Heart right ventricle (tissue), 16 donors: Measurements from ENCODE around the gene PHACTR3. TPM values are rescaled to one million over a fixed set of nuclear protein-coding genes. Genes with fewer than 3 reads are reported as not detected.

Source experiments
- ATAC-seq, 8 donors: fragments of 200-7000 bp; cut with Tn5 transposase; one replicate each; pipeline ENCODE4 v1.9.1; 2020; ENCODE audit warnings: mild to moderate bottlenecking in 8 of 8, moderate library complexity in 8 of 8, moderate number of reproducible peaks in 1 of 8
- DNase-seq, 2 donors: peaks; one replicate each; pipeline ENCODE4 v3.0.0-alpha.2; 2020
- H3K27ac ChIP-seq, 10 donors: fragments of 200-600 bp; sonication (generic) in 2 of 10; one replicate each; pipeline versions ENCODE4 v1.5.0 to v1.8.0; 2020 to 2022; ENCODE audit warnings: mild to moderate bottlenecking in 3 of 10
- H3K27me3 ChIP-seq, 7 donors: fragments of 200-600 bp; one replicate each; pipeline ENCODE4 v1.8.0; 2021 to 2022; ENCODE audit warnings: mild to moderate bottlenecking in 2 of 7
- H3K36me3 ChIP-seq, 9 donors: fragments of 200-600 bp; sonication (generic) in 1 of 9; one replicate each; pipeline versions ENCODE4 v1.5.0 to v1.8.0; 2020 to 2022; ENCODE audit warnings: mild to moderate bottlenecking in 2 of 9
- H3K4me1 ChIP-seq, 9 donors: fragments of 200-600 bp; sonication (generic) in 1 of 9; one replicate each; pipeline versions ENCODE4 v1.5.0 to v1.8.0; 2020 to 2022; ENCODE audit warnings: mild to moderate bottlenecking in 4 of 9
- H3K4me3 ChIP-seq, 10 donors: fragments of 200-600 bp; sonication (generic) in 2 of 10; one replicate each; pipeline versions ENCODE4 v1.5.0 to v1.8.0; 2020 to 2022; ENCODE audit warnings: mild to moderate bottlenecking in 7 of 10, moderate library complexity in 2 of 10
- H3K9me3 ChIP-seq, 11 donors: fragments of 200-600 bp in 10 of 11; sonication (generic) in 2 of 11; one replicate each; pipeline versions ENCODE4 v1.5.0 to v1.8.0; 2013 to 2022; ENCODE audit warnings: mild to moderate bottlenecking in 2 of 11, control low read depth in 1 of 11, moderate library complexity in 1 of 11
- whole genome bisulfite sequencing, 2 donors: extraction: QIAGEN DNeasy Blood & Tissue Kit; methylation state at CpG; one replicate each; pipeline ENCODE4 v1.1.7; 2013; ENCODE audit warnings: inconsistent platforms in 1 of 2; 5-methylcytosine and 5-hydroxymethylcytosine counted together
- intact Hi-C, 10 donors: fragments of 100-400 bp; cut with DNase I; formaldehyde crosslinking; loops; one replicate each; pipeline versions ENCODE4 v1.11.1 to v1.14.2; 2022
- polyA plus RNA-seq, 2 donors: library from polyadenylated mRNA; stranded (reverse); fragments of 200-250 nt; gene quantifications; one replicate each; pipeline ENCODE4 v1.2.3, GENCODE V29; 2013
- total RNA-seq, 10 donors: library from RNA; stranded (reverse); fragmentation: NEBNext Ultra II Directional in 3 of 10; extraction: Animal tissue kit (Norgen Biotek cat#: 25700) in 3 of 10; gene quantifications; one replicate each; pipeline versions ENCODE4 v1.2.1 to v1.2.4, GENCODE V29; 2021 to 2023
- TF ChIP-seq, protein P1 (sequence below), 9 donors: fragments of 200-600 bp; sonication (generic) in 2 of 9; IDR thresholded peaks; one replicate each; pipeline versions ENCODE4 v1.5.0 to v1.8.0; 2021 to 2022; ENCODE audit warnings: antibody characterized with exemption in 9 of 9, mild to moderate bottlenecking in 5 of 9, moderate library complexity in 1 of 9
- donor health status: Arrhythmogenic right ventricular cardiomyopathy.
- donor health status: ischemic (EF 13 %, LVEDD 7.1; RV severe dilation, severe dysfunction).
- donor health status: healthy with polysubstance abuse.
- donor health status: DM: no; HTN: yes; CAD: no.
- donor health status: DM: no; HTN: no; CAD: no.
- donor health status: ischemic (EF 25% LVEDD 6.9; RV normal size, moderate dysfunction).
- donor health status: ischemic (EF 25% LVEDD 5.7; RV mildly dilated, moderate dysfunction).
- donor health status: healthy.
- donor health status: DM: yes; HTN: yes; CAD: no.
- donor health status: Ischemic cardiomyopathy.
- donor health status: ischemic (EF 35%, LVEDD 5.7; RV mildly dilated, moderate dysfunction).
- donor health status: nonischemic (EF 11% LVEDD 7.7; RV severe dilation, severe dysfunction).
- donor health status: DM: yes; HTN: yes; CAD: no.
- donor health status: PGD.
- donor health status: ischemic (EF 29% LVEDD 5.4; RV normal size, mild dysfunction).
- donor health status: nonischemic (EF 23%, LVEDD 6.1; RV moderate dilation, normal function).

The PHACTR3 gene
- total and polyA plus RNA-seq, 12 donors, result 0.51 to 24.1 (median 3.7) TPM

DNA sequence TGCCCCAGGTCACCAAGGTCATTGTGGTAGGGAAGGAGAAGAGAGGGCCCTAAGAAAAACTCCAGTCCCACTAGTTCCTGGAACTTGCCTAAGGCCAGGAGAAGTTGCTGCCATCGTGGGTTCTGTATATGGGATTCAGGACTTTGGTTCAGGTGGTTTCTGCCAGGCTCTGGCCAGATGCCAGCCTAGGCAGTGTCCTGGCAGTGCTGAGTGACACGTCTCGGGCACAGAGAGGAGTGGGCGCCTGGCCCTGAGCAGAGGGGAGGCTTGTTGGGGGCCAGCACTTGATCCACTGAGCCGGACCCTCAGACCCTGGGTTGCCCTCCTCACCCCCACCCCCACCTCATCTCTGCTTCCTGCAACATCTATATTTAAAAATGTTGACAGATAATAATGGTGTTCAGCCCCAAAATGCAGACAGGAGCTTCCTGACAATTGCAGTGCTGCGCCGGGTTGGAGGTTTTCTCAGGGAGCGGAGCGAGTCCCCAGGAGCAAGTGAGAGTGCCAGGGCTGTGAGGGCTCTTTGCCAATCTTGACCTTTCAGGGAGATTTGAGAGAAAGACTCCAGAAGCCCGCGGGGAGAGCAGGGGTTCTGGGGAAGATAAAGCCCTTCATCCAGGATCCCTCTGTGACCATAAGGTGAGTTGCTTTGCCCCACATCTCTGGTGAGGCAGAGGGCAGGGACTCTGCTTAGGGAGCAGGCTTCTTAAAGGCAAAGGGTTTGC lies 71.9 kb downstream of the PHACTR3 start:
- TF ChIP-seq, protein P1, sequence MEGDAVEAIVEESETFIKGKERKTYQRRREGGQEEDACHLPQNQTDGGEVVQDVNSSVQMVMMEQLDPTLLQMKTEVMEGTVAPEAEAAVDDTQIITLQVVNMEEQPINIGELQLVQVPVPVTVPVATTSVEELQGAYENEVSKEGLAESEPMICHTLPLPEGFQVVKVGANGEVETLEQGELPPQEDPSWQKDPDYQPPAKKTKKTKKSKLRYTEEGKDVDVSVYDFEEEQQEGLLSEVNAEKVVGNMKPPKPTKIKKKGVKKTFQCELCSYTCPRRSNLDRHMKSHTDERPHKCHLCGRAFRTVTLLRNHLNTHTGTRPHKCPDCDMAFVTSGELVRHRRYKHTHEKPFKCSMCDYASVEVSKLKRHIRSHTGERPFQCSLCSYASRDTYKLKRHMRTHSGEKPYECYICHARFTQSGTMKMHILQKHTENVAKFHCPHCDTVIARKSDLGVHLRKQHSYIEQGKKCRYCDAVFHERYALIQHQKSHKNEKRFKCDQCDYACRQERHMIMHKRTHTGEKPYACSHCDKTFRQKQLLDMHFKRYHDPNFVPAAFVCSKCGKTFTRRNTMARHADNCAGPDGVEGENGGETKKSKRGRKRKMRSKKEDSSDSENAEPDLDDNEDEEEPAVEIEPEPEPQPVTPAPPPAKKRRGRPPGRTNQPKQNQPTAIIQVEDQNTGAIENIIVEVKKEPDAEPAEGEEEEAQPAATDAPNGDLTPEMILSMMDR (IDR thresholded peaks at IDR 0.05), result no peak
- Histone ChIP-seq H3K36me3 (no peaks in the 10 kb centered on the region), H3K27ac (no peak overlapping the region), H3K4me1 (peaks cover 0 to 18% (median 0%) of the 10 kb centered on the region in 9 donors), H3K4me3 (no peak overlapping the region), H3K9me3 (no peaks in the 10 kb centered on the region), H3K27me3 (peaks cover 0 to 46% (median 18%) of the 10 kb centered on the region in 7 donors)
- DNase-seq (no peak), ATAC-seq (peak in 4 of 8 donors; percentile 26 to 63 (median 44))
- WGBS, 2 donors, result 54 to 57% methylated on average over 11 of the region's 11 CpGs
- intact Hi-C loops, result no loop called here

DNA sequence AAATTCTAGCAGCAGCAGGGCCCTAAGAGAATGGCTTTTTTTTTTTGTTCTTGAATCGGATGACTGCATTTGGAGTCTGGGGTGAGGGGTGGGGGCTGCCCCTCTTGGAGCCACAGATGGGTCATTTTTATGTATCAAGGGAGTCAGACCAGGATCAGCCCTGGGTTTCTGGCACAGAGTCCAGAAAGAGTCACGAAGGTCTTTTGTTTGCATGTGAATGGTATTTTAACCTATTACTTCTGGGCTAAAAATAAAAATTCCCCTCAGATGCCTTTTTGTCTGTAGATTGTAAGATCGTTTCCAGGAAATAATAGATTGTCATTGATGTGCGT lies 72.5 kb downstream of the PHACTR3 start:
- TF ChIP-seq, protein P1 (IDR thresholded peaks at IDR 0.05), result no peak
- Histone ChIP-seq H3K27me3 (peaks cover 0 to 43% (median 14%) of the 10 kb centered on the region in 7 donors), H3K4me3 (no peak overlapping the region), H3K4me1 (peaks cover 0 to 18% (median 0%) of the 10 kb centered on the region in 9 donors), H3K27ac (no peak overlapping the region), H3K36me3 (no peaks in the 10 kb centered on the region), H3K9me3 (no peaks in the 10 kb centered on the region)
- intact Hi-C loops, result no loop called here
- WGBS, 2 donors, result 29% methylated on average over 4 of the region's 4 CpGs
- ATAC-seq (no peak), DNase-seq (no peak)

DNA sequence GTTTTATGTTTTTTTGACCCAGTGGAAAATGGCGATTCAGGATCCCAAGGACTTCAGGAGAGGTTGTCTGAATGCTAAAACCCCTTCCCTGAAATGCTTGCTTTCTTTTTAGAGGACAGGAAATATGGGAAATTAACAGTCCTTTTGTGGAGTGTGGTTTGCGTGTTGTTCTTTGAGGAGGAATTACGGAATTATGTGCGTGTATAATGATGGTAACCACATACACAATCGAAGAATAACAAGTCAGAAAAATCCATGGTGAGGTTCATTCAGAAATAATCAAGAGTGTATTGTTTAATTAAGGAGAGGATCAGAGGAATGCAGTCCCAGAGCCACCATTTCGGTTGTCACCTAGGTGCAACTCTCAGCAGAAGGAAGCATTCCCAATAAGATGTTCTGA lies 73.2 kb downstream of the PHACTR3 start:
- intact Hi-C loops, result no loop called here
- Histone ChIP-seq H3K36me3 (no peaks in the 10 kb centered on the region), H3K4me3 (no peak overlapping the region), H3K9me3 (no peaks in the 10 kb centered on the region), H3K27me3 (peaks cover 0 to 43% (median 14%) of the 10 kb centered on the region in 7 donors), H3K4me1 (peaks cover 0 to 18% (median 0%) of the 10 kb centered on the region in 9 donors), H3K27ac (no peak overlapping the region)
- TF ChIP-seq, protein P1 (IDR thresholded peaks at IDR 0.05), result no peak
- DNase-seq, result no peak
- WGBS, 2 donors, result 86 to 88% methylated on average over 6 of the region's 6 CpGs
- ATAC-seq, result no peak

DNA sequence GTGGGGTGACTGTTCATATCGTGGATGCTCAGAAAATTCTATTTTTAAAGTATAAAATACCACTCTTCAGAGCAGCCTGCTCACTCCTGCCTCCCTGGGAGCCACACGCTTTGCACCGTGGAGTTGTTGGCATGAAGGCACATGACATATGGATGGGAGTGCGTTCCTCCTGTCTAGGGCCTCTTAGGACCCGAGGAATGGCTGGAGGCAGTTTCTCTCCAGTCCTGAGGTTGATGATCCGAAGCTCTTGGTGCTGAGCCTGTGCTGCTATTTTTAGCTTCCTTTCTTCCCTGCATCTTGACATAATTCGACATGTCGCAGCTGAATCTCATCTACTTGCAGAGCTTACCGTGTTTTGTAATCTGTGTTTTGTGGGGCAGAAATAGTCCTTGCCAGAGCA lies 73.9 kb downstream of the PHACTR3 start:
- ATAC-seq (no peak), DNase-seq (no peak)
- TF ChIP-seq, protein P1 (IDR thresholded peaks at IDR 0.05), result no peak
- no peaks in the 10 kb centered on the region for H3K36me3 ChIP-seq
- H3K9me3 ChIP-seq, result no peaks in the 10 kb centered on the region
- peaks cover 0 to 18% (median 0%) of the 10 kb centered on the region in 9 donors for H3K4me1 ChIP-seq
- no peak overlapping the region for H3K4me3 ChIP-seq
- intact Hi-C loops, result no loop called here
- whole genome bisulfite sequencing, 2 donors, result 26% methylated on average over 9 of the region's 9 CpGs
- no peak overlapping the region for H3K27ac ChIP-seq
- H3K27me3 ChIP-seq, result peaks cover 0 to 40% (median 14%) of the 10 kb centered on the region in 7 donors
